Vagina (tissue), 2 donors: ENCODE data around the gene NDUFB10.
A peak's percentile ranks its signal among the peaks of the same experiment; 100 is the strongest.

Source experiments
- POLR2A ChIP-seq, 2 donors: fragments of 450-650 bp; IDR thresholded peaks; one replicate each; pipeline ENCODE4 v1.6.1; 2017; ENCODE audit warnings: antibody characterized with exemption in 2 of 2, mild to moderate bottlenecking in 2 of 2, moderate library complexity in 2 of 2
- POLR2AphosphoS5 ChIP-seq, 2 donors: sonication (generic); formaldehyde crosslinking; IDR thresholded peaks; one replicate each; pipeline ENCODE4 v1.9.0; 2017; ENCODE audit warnings: antibody characterized with exemption in 2 of 2, mild to moderate bottlenecking in 2 of 2, low read depth in 1 of 2; ENCODE audit not compliant: insufficient read depth in 1 of 2
- TF ChIP-seq, protein P1 (sequence below), 3 experiments: fragments of 450-650 bp in 2 of 3; fragments of 200-600 bp in 1 of 3; sonication (generic) in 1 of 3; IDR thresholded peaks; one replicate each; pipeline ENCODE4 v1.5.1; 2017 to 2019; ENCODE audit warnings: antibody characterized with exemption in 3 of 3, mild to moderate bottlenecking in 2 of 3, moderate library complexity in 2 of 3

DNA sequence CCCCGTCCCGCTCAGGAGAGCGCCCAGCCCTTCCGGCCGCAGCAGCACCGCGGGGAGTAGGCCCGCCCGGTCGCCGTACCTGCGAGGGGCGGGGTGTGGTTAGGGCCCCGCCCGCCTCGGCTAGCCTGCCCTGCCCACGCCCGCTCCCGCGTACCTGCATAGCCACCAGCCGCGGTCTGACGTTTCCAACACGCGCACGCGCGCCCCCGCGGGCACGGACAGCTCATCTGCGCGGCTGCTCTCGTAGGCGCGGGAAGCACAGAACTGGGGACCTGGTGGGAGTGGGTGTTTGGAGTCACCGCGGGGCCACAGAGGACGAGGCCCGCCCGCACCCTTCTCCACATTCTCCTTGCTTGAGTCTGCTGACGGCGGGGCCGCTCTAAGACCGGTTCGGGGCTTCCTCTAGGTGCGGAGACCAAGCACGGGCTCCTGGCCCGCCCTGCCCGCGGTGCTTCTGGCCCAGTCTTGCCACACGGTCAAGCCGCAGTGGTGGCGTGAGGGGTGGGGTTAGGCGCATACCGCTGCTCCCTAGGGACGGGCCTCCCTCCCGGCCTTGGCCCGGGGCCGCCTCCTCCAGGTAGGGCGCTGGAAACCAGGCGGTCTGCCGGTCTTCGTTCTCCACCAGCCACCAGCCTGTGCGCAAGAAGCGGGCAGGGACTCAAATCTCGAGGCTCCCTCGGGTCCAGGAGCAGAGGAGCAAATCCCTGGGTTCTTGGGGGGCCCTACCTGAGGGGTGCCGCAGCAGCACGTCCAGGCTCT is 20.1 kb downstream of the NDUFB10 start:
- TF ChIP-seq POLR2A (IDR thresholded peaks at IDR 0.05) (no peak), POLR2AphosphoS5 (IDR thresholded peaks at IDR 0.05; ENCODE audit: insufficient read depth in 1 of 2, low read depth in 1 of 2) (peak in 1 of 2 donors; percentile 41)
- TF ChIP-seq, protein P1, sequence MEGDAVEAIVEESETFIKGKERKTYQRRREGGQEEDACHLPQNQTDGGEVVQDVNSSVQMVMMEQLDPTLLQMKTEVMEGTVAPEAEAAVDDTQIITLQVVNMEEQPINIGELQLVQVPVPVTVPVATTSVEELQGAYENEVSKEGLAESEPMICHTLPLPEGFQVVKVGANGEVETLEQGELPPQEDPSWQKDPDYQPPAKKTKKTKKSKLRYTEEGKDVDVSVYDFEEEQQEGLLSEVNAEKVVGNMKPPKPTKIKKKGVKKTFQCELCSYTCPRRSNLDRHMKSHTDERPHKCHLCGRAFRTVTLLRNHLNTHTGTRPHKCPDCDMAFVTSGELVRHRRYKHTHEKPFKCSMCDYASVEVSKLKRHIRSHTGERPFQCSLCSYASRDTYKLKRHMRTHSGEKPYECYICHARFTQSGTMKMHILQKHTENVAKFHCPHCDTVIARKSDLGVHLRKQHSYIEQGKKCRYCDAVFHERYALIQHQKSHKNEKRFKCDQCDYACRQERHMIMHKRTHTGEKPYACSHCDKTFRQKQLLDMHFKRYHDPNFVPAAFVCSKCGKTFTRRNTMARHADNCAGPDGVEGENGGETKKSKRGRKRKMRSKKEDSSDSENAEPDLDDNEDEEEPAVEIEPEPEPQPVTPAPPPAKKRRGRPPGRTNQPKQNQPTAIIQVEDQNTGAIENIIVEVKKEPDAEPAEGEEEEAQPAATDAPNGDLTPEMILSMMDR (IDR thresholded peaks at IDR 0.05), result no peak
